Breast epithelium (tissue), 4 donors: ENCODE results near the gene MS4A4E. TPM values are rescaled to one million over a fixed set of nuclear protein-coding genes. Genes with fewer than 3 reads are reported as not detected.
"Not testable (repeated sequence)": the region's sequence is repeated elsewhere in the genome, so short reads cannot be mapped to it uniquely, and the experiment has no call there.

ENCODE experiments used
- DNase-seq, 2 donors: peaks; one replicate each; pipeline ENCODE4 v3.0.0-alpha.2; 2019; ENCODE audit warnings: low spot score in 2 of 2
- H3K27ac ChIP-seq, 2 donors: fragments of 200-600 bp; sonication (generic) in 1 of 2; one replicate each; pipeline ENCODE4 v1.5.1; 2016 to 2019; ENCODE audit warnings: mild to moderate bottlenecking in 1 of 2
- H3K27me3 ChIP-seq, 2 donors: fragments of 200-600 bp; sonication (generic) in 1 of 2; one replicate each; pipeline versions ENCODE4 v1.5.1 to v1.6.0; 2017 to 2019; ENCODE audit warnings: control low read depth in 1 of 2, mild to moderate bottlenecking in 1 of 2
- H3K36me3 ChIP-seq: fragments of 200-600 bp; one replicate; pipeline ENCODE4 v1.5.1; 2019
- H3K4me1 ChIP-seq, 2 donors: fragments of 200-600 bp; sonication (generic); one replicate each; pipeline ENCODE4 v1.5.1; 2016 to 2019; ENCODE audit warnings: control low read depth in 1 of 2
- H3K4me3 ChIP-seq, 3 donors: fragments of 200-600 bp; sonication (generic); 1 replicate in 2 of 3; 2 replicates in 1 of 3; pipeline ENCODE4 v1.5.1; 2016 to 2019; ENCODE audit warnings: mild to moderate bottlenecking in 3 of 3, moderate library complexity in 2 of 3
- H3K9me3 ChIP-seq, 2 donors: fragments of 200-600 bp; sonication (generic) in 1 of 2; one replicate each; pipeline ENCODE4 v1.5.1; 2016 to 2019; ENCODE audit warnings: control low read depth in 1 of 2
- CTCF ChIP-seq, 3 donors: fragments of 450-650 bp; IDR thresholded peaks; one replicate each; pipeline ENCODE4 v1.5.1; 2016 to 2017; ENCODE audit warnings: antibody characterized with exemption in 3 of 3, mild to moderate bottlenecking in 3 of 3, moderate library complexity in 3 of 3
- POLR2A ChIP-seq: fragments of 450-650 bp; IDR thresholded peaks from one replicate; pipeline ENCODE4 v1.6.1; 2016; ENCODE audit warnings: antibody characterized with exemption, mild to moderate bottlenecking, moderate library complexity
- POLR2AphosphoS5 ChIP-seq, 3 donors: sonication (generic); formaldehyde crosslinking; IDR thresholded peaks; one replicate each; pipeline ENCODE4 v1.6.1; 2017; ENCODE audit warnings: antibody characterized with exemption in 3 of 3
- intact Hi-C: fragments of 100-400 bp; cut with DNase I; formaldehyde crosslinking; loops from one replicate; pipeline ENCODE4 v1.15.1; 2023; ENCODE audit warnings: low total_unique reads
- total RNA-seq, 3 donors: library from RNA; depleted of rRNA; stranded (reverse); fragments of >200 nt; gene quantifications; one replicate each; pipeline ENCODE4 v1.1.0, GENCODE V29; 2016

MS4A4E gene
- total RNA-seq, 3 donors from 2014 or later: 0.66 to 14.9 (median 1.5) TPM

- H3K27me3 ChIP-seq: no peaks in the 10 kb centered on the region
- no peak overlapping the region for H3K27ac ChIP-seq
- intact Hi-C loops: no loop called here
Measured at GRCh38 chr11:60159284-60159683, 83.7 kb downstream of the MS4A4E start.

GRCh38 chr11:60158636-60159035, 84.3 kb downstream of the MS4A4E start:
- no peak overlapping the region for H3K4me3 ChIP-seq
- no peak for DNase-seq
- no peaks in the 10 kb centered on the region for H3K27me3 ChIP-seq
- no peaks in the 10 kb centered on the region for H3K4me1 ChIP-seq
- TF ChIP-seq CTCF (IDR thresholded peaks at IDR 0.05): no peak
- no peak for TF ChIP-seq POLR2AphosphoS5 (IDR thresholded peaks at IDR 0.05)
- no peak for TF ChIP-seq POLR2A
- intact Hi-C loops: no loop called here
- H3K27ac ChIP-seq: no peak overlapping the region
- H3K36me3 ChIP-seq: no peaks in the 10 kb centered on the region
- H3K9me3 ChIP-seq: no peaks in the 10 kb centered on the region

More at GRCh38 chr11:60159284-60159683, 83.7 kb downstream of the MS4A4E start:
- H3K4me1 ChIP-seq: no peaks in the 10 kb centered on the region
- no peak for DNase-seq
- no peak for TF ChIP-seq POLR2AphosphoS5 (IDR thresholded peaks at IDR 0.05)
- no peak for TF ChIP-seq CTCF (IDR thresholded peaks at IDR 0.05)
- TF ChIP-seq POLR2A: no peak
- no peak overlapping the region for H3K4me3 ChIP-seq
- no peaks in the 10 kb centered on the region for H3K36me3 ChIP-seq
- no peaks in the 10 kb centered on the region for H3K9me3 ChIP-seq

- Histone ChIP-seq H3K9me3 (no peaks in the 10 kb centered on the region), H3K36me3 (no peaks in the 10 kb centered on the region), H3K4me1 (no peaks in the 10 kb centered on the region), H3K27ac (no peak overlapping the region), H3K4me3 (no peak overlapping the region), H3K27me3 (no peaks in the 10 kb centered on the region)
- intact Hi-C loops: no loop called here
- no peak for DNase-seq
- no peak for TF ChIP-seq POLR2AphosphoS5 (IDR thresholded peaks at IDR 0.05)
- no peak for TF ChIP-seq CTCF (IDR thresholded peaks at IDR 0.05)
- no peak for TF ChIP-seq POLR2A
Measured at GRCh38 chr11:60155931-60156330, 87.0 kb downstream of the MS4A4E start.

- H3K36me3 ChIP-seq, intact Hi-C loops, H3K9me3 ChIP-seq, H3K4me3 ChIP-seq, H3K4me1 ChIP-seq, H3K27ac ChIP-seq, DNase-seq, H3K27me3 ChIP-seq: not testable (repeated sequence)
Measured at GRCh38 chr11:60152727-60153126, 90.2 kb downstream of the MS4A4E start.

- no peak overlapping the region for H3K27ac ChIP-seq
- no peaks in the 10 kb centered on the region for H3K9me3 ChIP-seq
- no peak for TF ChIP-seq POLR2AphosphoS5 (IDR thresholded peaks at IDR 0.05)
- H3K4me1 ChIP-seq: no peaks in the 10 kb centered on the region
- H3K36me3 ChIP-seq: no peaks in the 10 kb centered on the region
- intact Hi-C loops: no loop called here
- DNase-seq: no peak
- no peaks in the 10 kb centered on the region for H3K27me3 ChIP-seq
- H3K4me3 ChIP-seq: no peak overlapping the region
Measured at GRCh38 chr11:60150279-60150678, 92.7 kb downstream of the MS4A4E start.

Other genes starting within 250 kb of the MS4A4E start
- gene OOSP4B, start 226.0 kb downstream of the MS4A4E start, total RNA-seq: not detected
- gene OOSP2, start 202.7 kb downstream of the MS4A4E start, total RNA-seq: not detected
- gene MS4A3, start 186.5 kb downstream of the MS4A4E start, total RNA-seq: not detected
- 1 to 10 TPM in 1 of 3 donors, under 1 TPM in 2; 0.66 to 7.8 (median 0.73) TPM for gene MS4A2, start 154.5 kb downstream of the MS4A4E start, total RNA-seq
- gene MS4A6A, start 60.1 kb downstream of the MS4A4E start, total RNA-seq: 100 to 1,000 TPM in 1 of 3 donors, 10 to 100 TPM in 2; 35.1 to 341 (median 68.9) TPM
- gene MS4A4A, start 37.5 kb upstream of the MS4A4E start, total RNA-seq: 100 to 1,000 TPM in 1 of 3 donors, 10 to 100 TPM in 1, 1 to 10 TPM in 1; 9.8 to 174 (median 24.6) TPM
- 1 to 10 TPM in 1 of 3 donors, not detected in 2; 2.1 TPM for gene MS4A6E, start 84.1 kb upstream of the MS4A4E start, total RNA-seq
- 100 to 1,000 TPM in 1 of 3 donors, 10 to 100 TPM in 2; 39.0 to 105 (median 45.4) TPM for gene MS4A7, start 135.4 kb upstream of the MS4A4E start, total RNA-seq
- gene MS4A14, start 153.3 kb upstream of the MS4A4E start, total RNA-seq: 1 to 10 TPM; 2.3 to 6.7 (median 2.5) TPM
- gene MS4A5, start 186.4 kb upstream of the MS4A4E start, total RNA-seq: not detected
- 1 to 10 TPM in 2 of 3 donors, not detected in 1; 1.5 to 1.6 TPM for gene MS4A1, start 212.7 kb upstream of the MS4A4E start, total RNA-seq
- gene MS4A12, start 249.6 kb upstream of the MS4A4E start, total RNA-seq: 1 to 10 TPM in 1 of 3 donors, not detected in 2; 3.9 TPM